Measurements from ENCODE around the gene ADAM19. TPM values are rescaled to one million over a fixed set of nuclear protein-coding genes. Genes with fewer than 3 reads are reported as not detected.

The ADAM19 gene
- total RNA-seq, 4 donors from 2014 or later: 2.4 to 25.6 (median 15.3) TPM

- no peak for TF ChIP-seq POLR2A (IDR thresholded peaks at IDR 0.05)
- TF ChIP-seq CTCF (IDR thresholded peaks at IDR 0.05): no peak
- Histone ChIP-seq H3K9me3 (no peaks in the 10 kb centered on the region), H3K4me3 (no peak overlapping the region), H3K27me3 (no peaks in the 10 kb centered on the region), H3K36me3 (no peaks in the 10 kb centered on the region), H3K4me1 (no peaks in the 10 kb centered on the region), H3K27ac (no peak overlapping the region)
- DNase-seq: no peak
- intact Hi-C loops (cut with DNase I; ENCODE audit: low total_unique reads): no loop called here
These were observed 20.9 kb upstream of the ADAM19 start for GRCh38 chr5:157596487-157596886.

GRCh38 chr5:157594675-157595459, 19.3 kb upstream of the ADAM19 start:
- no peaks in the 10 kb centered on the region for H3K9me3 ChIP-seq
- H3K4me3 ChIP-seq: no peak overlapping the region
- H3K27ac ChIP-seq: no peak overlapping the region
- no peaks in the 10 kb centered on the region for H3K36me3 ChIP-seq
- H3K4me1 ChIP-seq: no peaks in the 10 kb centered on the region
- no peaks in the 10 kb centered on the region for H3K27me3 ChIP-seq
- TF ChIP-seq POLR2A (IDR thresholded peaks at IDR 0.05) (no peak), CTCF (IDR thresholded peaks at IDR 0.05) (no peak)
- no peak for DNase-seq
- intact Hi-C loops (cut with DNase I; ENCODE audit: low total_unique reads): no loop called here

- no peaks in the 10 kb centered on the region for H3K36me3 ChIP-seq
- no peak overlapping the region for H3K27ac ChIP-seq
- no peaks in the 10 kb centered on the region for H3K9me3 ChIP-seq
- H3K27me3 ChIP-seq: no peaks in the 10 kb centered on the region
- intact Hi-C loops (cut with DNase I; ENCODE audit: low total_unique reads): no loop called here
- no peak for TF ChIP-seq CTCF (IDR thresholded peaks at IDR 0.05)
- TF ChIP-seq POLR2A (IDR thresholded peaks at IDR 0.05): no peak
- H3K4me3 ChIP-seq: no peak overlapping the region
- H3K4me1 ChIP-seq: no peaks in the 10 kb centered on the region
- no peak for DNase-seq
These were observed 18.7 kb upstream of the ADAM19 start for GRCh38 chr5:157594257-157594656.

- no peaks in the 10 kb centered on the region for H3K4me1 ChIP-seq
- H3K36me3 ChIP-seq: no peaks in the 10 kb centered on the region
- no peak for DNase-seq
- intact Hi-C loops (cut with DNase I; ENCODE audit: low total_unique reads): no loop called here
- no peaks in the 10 kb centered on the region for H3K27me3 ChIP-seq
- H3K27ac ChIP-seq: no peak overlapping the region
- H3K9me3 ChIP-seq: no peaks in the 10 kb centered on the region
- H3K4me3 ChIP-seq: no peak overlapping the region
- TF ChIP-seq POLR2A (IDR thresholded peaks at IDR 0.05): no peak
- no peak for TF ChIP-seq CTCF (IDR thresholded peaks at IDR 0.05)
These were observed 17.6 kb upstream of the ADAM19 start for GRCh38 chr5:157593052-157593757.

- H3K36me3 ChIP-seq: no peaks in the 10 kb centered on the region
- no peaks in the 10 kb centered on the region for H3K4me1 ChIP-seq
- H3K27ac ChIP-seq: no peak overlapping the region
- H3K27me3 ChIP-seq: no peaks in the 10 kb centered on the region
- no peak for DNase-seq
- H3K9me3 ChIP-seq: no peaks in the 10 kb centered on the region
- no peak for TF ChIP-seq CTCF (IDR thresholded peaks at IDR 0.05)
- TF ChIP-seq POLR2A (IDR thresholded peaks at IDR 0.05): no peak
- no peak overlapping the region for H3K4me3 ChIP-seq
- intact Hi-C loops (cut with DNase I; ENCODE audit: low total_unique reads): no loop called here
These were observed 17.0 kb upstream of the ADAM19 start for GRCh38 chr5:157592594-157592993.

Data from uterus (tissue), 4 donors.